HG03045 (cell line): Measurements from ENCODE around the gene EMX1.
"Not testable (repeated sequence)": the region's sequence is repeated elsewhere in the genome, so short reads cannot be mapped to it uniquely, and the experiment has no call there.

Experiments
- ATAC-seq: cut with Tn5 transposase; IDR thresholded peaks from one replicate; pipeline ENCODE4 v1.9.1; 2021; ENCODE audit warnings: mild to moderate bottlenecking, moderate library complexity; ENCODE audit not compliant: unreplicated experiment

The EMX1 gene

GRCh38 chr2:72898585-72898906 lies 18.8 kb upstream of the EMX1 start:
- no peak for ATAC-seq

- ATAC-seq, result no peak
Measured at GRCh38 chr2:72900191-72900825, 17.0 kb upstream of the EMX1 start.

GRCh38 chr2:72901426-72901825 lies 15.9 kb upstream of the EMX1 start:
- ATAC-seq, result no peak

- not testable (repeated sequence) for ATAC-seq
Measured at GRCh38 chr2:72907369-72907768, 9.9 kb upstream of the EMX1 start.

GRCh38 chr2:72908741-72909140 lies 8.6 kb upstream of the EMX1 start:
- ATAC-seq, result no peak

GRCh38 chr2:72911256-72911655 lies 6.1 kb upstream of the EMX1 start:
- no peak for ATAC-seq

- no peak for ATAC-seq
Measured at GRCh38 chr2:72913486-72914205, 3.7 kb upstream of the EMX1 start.

- ATAC-seq, result no peak
Measured at GRCh38 chr2:72914206-72914559, 3.1 kb upstream of the EMX1 start.

GRCh38 chr2:72914589-72915319 lies 2.6 kb upstream of the EMX1 start:
- no peak for ATAC-seq

- ATAC-seq, result no peak
Measured at GRCh38 chr2:72915320-72915906, 1.9 kb upstream of the EMX1 start.

GRCh38 chr2:72915907-72916742 lies 1.2 kb upstream of the EMX1 start:
- ATAC-seq, result peak; percentile 51

GRCh38 chr2:72916743-72917137 lies 579 bp upstream of the EMX1 start:
- peak; percentile 0 for ATAC-seq

- peak; percentile 0 for ATAC-seq
Measured at GRCh38 chr2:72917877-72918553, 696 bp downstream of the EMX1 start.

- ATAC-seq, result no peak
Measured at GRCh38 chr2:72919414-72920317, 2.3 kb downstream of the EMX1 start.

- no peak for ATAC-seq
Measured at GRCh38 chr2:72920318-72921087, 3.2 kb downstream of the EMX1 start.

- ATAC-seq, result no peak
Measured at GRCh38 chr2:72921088-72921851, 4.0 kb downstream of the EMX1 start.

GRCh38 chr2:72921853-72922252 lies 4.5 kb downstream of the EMX1 start:
- no peak for ATAC-seq

GRCh38 chr2:72923833-72924352 lies 6.6 kb downstream of the EMX1 start:
- ATAC-seq, result no peak
